Dendritic cell treated with granulocyte-macrophage colony-stimulating factor and Interleukin-4, amounts not matched to agents 40 ng/mL and 50 ng/mL, for 4 days (primary cell): ENCODE results near the gene KDELR1.
A peak's percentile ranks its signal among the peaks of the same experiment; 100 is the strongest.

ENCODE experiments used
- H3K27ac Mint-ChIP-seq: one replicate; pipeline ENCODE4 v1.8.0; 2022; ENCODE audit warnings: mild to moderate bottlenecking, mixed read lengths
- H3K27me3 Mint-ChIP-seq: one replicate; pipeline ENCODE4 v1.8.0; 2022; ENCODE audit warnings: mild to moderate bottlenecking, mixed read lengths
- H3K36me3 Mint-ChIP-seq: one replicate; pipeline ENCODE4 v1.8.0; 2022; ENCODE audit warnings: low read depth, mixed read lengths
- H3K4me1 Mint-ChIP-seq: one replicate; pipeline ENCODE4 v1.8.0; 2022; ENCODE audit warnings: low read depth, mixed read lengths
- H3K4me3 Mint-ChIP-seq: one replicate; pipeline ENCODE4 v1.8.0; 2022; ENCODE audit warnings: mild to moderate bottlenecking, moderate library complexity, mixed read lengths
- H3K9me3 Mint-ChIP-seq: one replicate; pipeline ENCODE4 v1.8.0; 2022; ENCODE audit warnings: mixed read lengths
- intact Hi-C: fragments of 100-400 bp; cut with micrococcal nuclease; formaldehyde crosslinking; loops from one replicate; pipeline ENCODE4 v1.15.0; 2022

KDELR1 gene

GRCh38 chr19:48333467-48334384, 57.6 kb downstream of the KDELR1 start:
- peaks cover 57% of the 10 kb centered on the region for H3K4me1 Mint-ChIP-seq
- intact Hi-C loops = loop anchor here (1.0 kb wide), 1 partner anchor 12 kb away; a partner anchor contains a TSS
- H3K27me3 Mint-ChIP-seq = peaks cover 2% of the 10 kb centered on the region

DNA sequence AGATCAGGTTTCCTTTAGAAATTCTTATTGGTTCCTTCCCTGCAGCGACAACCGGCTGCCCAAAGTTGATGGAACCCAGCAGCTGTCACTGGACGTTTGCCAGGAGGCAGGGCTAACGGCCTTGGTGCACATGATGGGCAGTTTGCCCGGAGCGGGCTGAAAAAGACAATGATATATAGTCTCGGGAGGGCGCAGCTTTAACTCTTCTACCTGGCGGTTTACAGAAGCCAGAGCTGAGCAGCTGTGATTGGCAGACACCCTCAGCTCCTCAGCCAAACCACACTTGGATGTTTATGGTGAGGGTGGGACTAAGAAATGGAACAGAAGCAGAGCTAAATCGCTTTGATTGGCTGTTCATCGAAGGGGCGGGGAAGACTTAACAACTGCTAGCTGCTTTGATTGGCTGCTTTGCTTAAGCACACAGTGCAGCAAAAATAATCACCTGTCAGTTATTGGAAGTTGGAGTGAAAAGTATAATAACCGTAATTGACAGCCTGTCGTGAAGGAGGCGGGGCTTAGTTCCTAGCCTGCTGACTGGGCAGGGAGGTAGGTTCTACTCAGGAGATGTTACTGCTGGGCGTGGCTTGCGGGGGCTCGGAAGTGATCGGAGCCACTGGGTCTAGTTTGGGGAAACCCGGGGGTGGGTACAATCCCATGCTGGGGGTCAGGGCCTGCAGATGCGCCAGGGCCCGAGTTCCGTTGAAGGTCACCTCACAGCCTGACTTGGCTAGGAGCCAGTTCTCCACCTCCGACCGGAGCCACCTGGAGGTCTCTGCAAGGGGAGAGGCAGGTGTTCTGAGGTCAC, 58.5 kb downstream of the KDELR1 start:
- intact Hi-C loops = loop anchor here (1.0 kb wide), 1 partner anchor 12 kb away; a partner anchor contains a TSS
- Mint-ChIP-seq H3K9me3 (no peaks in the 10 kb centered on the region), H3K27me3 (peaks cover 2% of the 10 kb centered on the region), H3K4me3 (peak overlapping the region; percentile 87), H3K27ac (peak overlapping the region; percentile 93), H3K4me1 (peaks cover 58% of the 10 kb centered on the region), H3K36me3 (peaks cover 43% of the 10 kb centered on the region)

More at GRCh38 chr19:48333467-48334384, 57.6 kb downstream of the KDELR1 start:
- peaks cover 35% of the 10 kb centered on the region for H3K36me3 Mint-ChIP-seq
- H3K4me3 Mint-ChIP-seq = peak overlapping the region; percentile 87
- H3K9me3 Mint-ChIP-seq = no peaks in the 10 kb centered on the region
- peak overlapping the region; percentile 93 for H3K27ac Mint-ChIP-seq
